Naive thymus-derived CD8-positive, alpha-beta T cell (primary cell): ENCODE data around the gene HMGN1. TPM values are rescaled to one million over a fixed set of nuclear protein-coding genes. Genes with fewer than 3 reads are reported as not detected.

Source experiments
- polyA plus RNA-seq, 3 donors: library from polyadenylated mRNA; unstranded; fragments of 300-500 nt; fragmentation: Illumina TruSeq; gene quantifications; one replicate each; pipeline ENCODE4 v1.2.3, GENCODE V29; 2021
- total RNA-seq, 8 experiments: library from RNA in 2 of 8; stranded (reverse) in 2 of 8; gene quantifications; one replicate each; pipeline ENCODE4 v1.2.3 and lab custom pipeline; 2021 to 2026

Gene HMGN1
- total and polyA plus RNA-seq, 5 experiments from 2014 or later = 248 to 285 (median 252) TPM

Other genes with a start within 250 kb of the HMGN1 start
- gene PSMG1, start 165.6 kb downstream of the HMGN1 start, total RNA-seq = 10 to 100 TPM; 10.7 to 16.1 TPM
- gene PSMG1, start 165.6 kb downstream of the HMGN1 start, polyA plus RNA-seq = 10 to 100 TPM; 27.3 to 39.0 (median 36.8) TPM
- gene BRWD1, start 35.5 kb downstream of the HMGN1 start, total RNA-seq = 100 to 1,000 TPM; 116 to 121 TPM
- gene BRWD1, start 35.5 kb downstream of the HMGN1 start, polyA plus RNA-seq = 10 to 100 TPM; 26.3 to 42.6 (median 36.2) TPM
- gene LCA5L, start 96.7 kb upstream of the HMGN1 start, total RNA-seq = under 1 TPM; 0.23 to 0.77 TPM
- under 1 TPM in 1 of 3 donors, not detected in 2; 0.95 TPM for gene LCA5L, start 96.7 kb upstream of the HMGN1 start, polyA plus RNA-seq
- 1 to 10 TPM; 2.8 to 3.5 TPM for gene SH3BGR, start 102.9 kb upstream of the HMGN1 start, total RNA-seq
- 1 to 10 TPM; 2.1 to 5.7 (median 4.3) TPM for gene SH3BGR, start 102.9 kb upstream of the HMGN1 start, polyA plus RNA-seq